ENCODE data around the gene FSCN2. TPM values are rescaled to one million over a fixed set of nuclear protein-coding genes. Genes with fewer than 3 reads are reported as not detected.
A peak's percentile ranks its signal among the peaks of the same experiment; 100 is the strongest.

Gene FSCN2
- total and polyA plus RNA-seq, 2 experiments from 2014 or later, result 0.13 to 1.6 TPM

DNA sequence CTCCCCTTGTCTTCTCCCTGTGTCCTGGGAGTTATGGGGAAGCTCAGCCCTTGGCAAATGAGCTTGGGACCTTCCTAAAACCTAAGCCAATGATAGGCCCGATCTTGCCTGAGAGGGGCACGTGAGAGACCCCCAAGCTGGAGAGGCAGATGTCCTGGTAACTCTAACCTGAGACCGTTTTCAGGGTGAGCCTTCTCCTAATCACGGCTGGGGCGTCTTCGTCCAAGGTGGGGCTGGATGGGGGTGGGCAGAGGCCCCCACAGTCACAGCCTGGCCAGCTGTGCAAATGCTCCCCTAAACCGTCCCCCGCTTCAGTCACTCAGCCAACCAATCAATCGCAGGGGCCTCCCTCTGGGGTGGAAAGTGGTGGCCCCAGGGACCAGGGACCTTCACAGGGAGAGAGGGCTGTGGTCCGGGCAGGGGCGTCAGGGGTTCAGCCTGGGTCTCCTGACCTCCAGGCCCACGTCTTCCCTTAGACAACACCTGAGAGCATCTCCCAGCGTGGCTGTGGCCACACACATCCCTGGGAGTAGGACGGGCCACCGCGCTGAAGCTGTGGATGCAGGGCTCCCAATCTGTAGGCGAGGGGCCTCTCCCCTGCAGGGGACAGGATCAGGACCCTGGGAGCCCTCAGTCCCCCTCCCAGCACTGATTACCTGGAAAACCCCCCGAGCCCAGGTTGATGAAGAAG, 46.2 kb upstream of the FSCN2 start:
- H3K27me3 ChIP-seq (ENCODE audit: insufficient read depth), result peaks cover 56% of the 10 kb centered on the region
- Mint-ChIP-seq H3K4me1 (peaks cover 2% of the 10 kb centered on the region; the same call in 1 of the 3 replicates), H3K27ac (no peak overlapping the region)

More for the DNA sequence above, 46.2 kb upstream of the FSCN2 start:
- Histone ChIP-seq H4K20me1 (replicated peaks; ENCODE audit: insufficient read depth) (no peaks in the 10 kb centered on the region), H3K4me3 (peak overlapping the region; percentile 53), H3K79me2 (replicated peaks; ENCODE audit: insufficient read depth) (no peaks in the 10 kb centered on the region), H2AFZ (peak overlapping the region; percentile 83; the same call in 1 of the 2 replicates), H3K27ac (ENCODE audit: low read depth) (no peak overlapping the region), H3K9me2 (ENCODE audit: insufficient read depth) (no peaks in the 10 kb centered on the region), H3F3A (replicated peaks; ENCODE audit: low read depth) (no peaks in the 10 kb centered on the region), H3K36me3 (ENCODE audit: insufficient read depth) (no peaks in the 10 kb centered on the region), H3K4me2 (peak overlapping the region; percentile 78), H3K4me1 (ENCODE audit: insufficient read depth) (no peaks in the 10 kb centered on the region; the same call in 1 of the 2 replicates)
- Mint-ChIP-seq H3K36me3 (ENCODE audit: low read depth) (no peaks in the 10 kb centered on the region; the same call in 2 of the 3 replicates), H3K27me3 (ENCODE audit: insufficient read depth, low read depth, poor library complexity) (peaks cover 48% of the 10 kb centered on the region), H3K4me3 (peak overlapping the region; percentile 66), H3K9me3 (peaks cover 3% of the 10 kb centered on the region; the same call in 1 of the 3 replicates)
- TF ChIP-seq POLR2AphosphoS5 (IDR thresholded peaks at IDR 0.05; ENCODE audit: low read depth) (no peak), ZNF114 (CRISPR knock-in tag; IDR thresholded peaks at IDR 0.05) (no peak), EZH2 (IDR thresholded peaks at IDR 0.05; ENCODE audit: low read depth, unreplicated experiment) (no peak), ZNF331 (CRISPR knock-in tag; IDR thresholded peaks at IDR 0.05; ENCODE audit: low read depth) (no peak), CREB1 (CRISPR knock-in tag; IDR thresholded peaks at IDR 0.05; ENCODE audit: low read depth) (no peak), JUNB (IDR thresholded peaks at IDR 0.05; ENCODE audit: unreplicated experiment) (no peak), EZH2phosphoT487 (IDR thresholded peaks at IDR 0.05; ENCODE audit: unreplicated experiment) (no peak), NANOG (IDR thresholded peaks at IDR 0.05; ENCODE audit: borderline replicate concordance) (no peak)
- TF ChIP-seq, protein P1, sequence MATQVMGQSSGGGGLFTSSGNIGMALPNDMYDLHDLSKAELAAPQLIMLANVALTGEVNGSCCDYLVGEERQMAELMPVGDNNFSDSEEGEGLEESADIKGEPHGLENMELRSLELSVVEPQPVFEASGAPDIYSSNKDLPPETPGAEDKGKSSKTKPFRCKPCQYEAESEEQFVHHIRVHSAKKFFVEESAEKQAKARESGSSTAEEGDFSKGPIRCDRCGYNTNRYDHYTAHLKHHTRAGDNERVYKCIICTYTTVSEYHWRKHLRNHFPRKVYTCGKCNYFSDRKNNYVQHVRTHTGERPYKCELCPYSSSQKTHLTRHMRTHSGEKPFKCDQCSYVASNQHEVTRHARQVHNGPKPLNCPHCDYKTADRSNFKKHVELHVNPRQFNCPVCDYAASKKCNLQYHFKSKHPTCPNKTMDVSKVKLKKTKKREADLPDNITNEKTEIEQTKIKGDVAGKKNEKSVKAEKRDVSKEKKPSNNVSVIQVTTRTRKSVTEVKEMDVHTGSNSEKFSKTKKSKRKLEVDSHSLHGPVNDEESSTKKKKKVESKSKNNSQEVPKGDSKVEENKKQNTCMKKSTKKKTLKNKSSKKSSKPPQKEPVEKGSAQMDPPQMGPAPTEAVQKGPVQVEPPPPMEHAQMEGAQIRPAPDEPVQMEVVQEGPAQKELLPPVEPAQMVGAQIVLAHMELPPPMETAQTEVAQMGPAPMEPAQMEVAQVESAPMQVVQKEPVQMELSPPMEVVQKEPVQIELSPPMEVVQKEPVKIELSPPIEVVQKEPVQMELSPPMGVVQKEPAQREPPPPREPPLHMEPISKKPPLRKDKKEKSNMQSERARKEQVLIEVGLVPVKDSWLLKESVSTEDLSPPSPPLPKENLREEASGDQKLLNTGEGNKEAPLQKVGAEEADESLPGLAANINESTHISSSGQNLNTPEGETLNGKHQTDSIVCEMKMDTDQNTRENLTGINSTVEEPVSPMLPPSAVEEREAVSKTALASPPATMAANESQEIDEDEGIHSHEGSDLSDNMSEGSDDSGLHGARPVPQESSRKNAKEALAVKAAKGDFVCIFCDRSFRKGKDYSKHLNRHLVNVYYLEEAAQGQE (IDR thresholded peaks at IDR 0.05; ENCODE audit: unreplicated experiment), result no peak
- TF ChIP-seq, protein P2, sequence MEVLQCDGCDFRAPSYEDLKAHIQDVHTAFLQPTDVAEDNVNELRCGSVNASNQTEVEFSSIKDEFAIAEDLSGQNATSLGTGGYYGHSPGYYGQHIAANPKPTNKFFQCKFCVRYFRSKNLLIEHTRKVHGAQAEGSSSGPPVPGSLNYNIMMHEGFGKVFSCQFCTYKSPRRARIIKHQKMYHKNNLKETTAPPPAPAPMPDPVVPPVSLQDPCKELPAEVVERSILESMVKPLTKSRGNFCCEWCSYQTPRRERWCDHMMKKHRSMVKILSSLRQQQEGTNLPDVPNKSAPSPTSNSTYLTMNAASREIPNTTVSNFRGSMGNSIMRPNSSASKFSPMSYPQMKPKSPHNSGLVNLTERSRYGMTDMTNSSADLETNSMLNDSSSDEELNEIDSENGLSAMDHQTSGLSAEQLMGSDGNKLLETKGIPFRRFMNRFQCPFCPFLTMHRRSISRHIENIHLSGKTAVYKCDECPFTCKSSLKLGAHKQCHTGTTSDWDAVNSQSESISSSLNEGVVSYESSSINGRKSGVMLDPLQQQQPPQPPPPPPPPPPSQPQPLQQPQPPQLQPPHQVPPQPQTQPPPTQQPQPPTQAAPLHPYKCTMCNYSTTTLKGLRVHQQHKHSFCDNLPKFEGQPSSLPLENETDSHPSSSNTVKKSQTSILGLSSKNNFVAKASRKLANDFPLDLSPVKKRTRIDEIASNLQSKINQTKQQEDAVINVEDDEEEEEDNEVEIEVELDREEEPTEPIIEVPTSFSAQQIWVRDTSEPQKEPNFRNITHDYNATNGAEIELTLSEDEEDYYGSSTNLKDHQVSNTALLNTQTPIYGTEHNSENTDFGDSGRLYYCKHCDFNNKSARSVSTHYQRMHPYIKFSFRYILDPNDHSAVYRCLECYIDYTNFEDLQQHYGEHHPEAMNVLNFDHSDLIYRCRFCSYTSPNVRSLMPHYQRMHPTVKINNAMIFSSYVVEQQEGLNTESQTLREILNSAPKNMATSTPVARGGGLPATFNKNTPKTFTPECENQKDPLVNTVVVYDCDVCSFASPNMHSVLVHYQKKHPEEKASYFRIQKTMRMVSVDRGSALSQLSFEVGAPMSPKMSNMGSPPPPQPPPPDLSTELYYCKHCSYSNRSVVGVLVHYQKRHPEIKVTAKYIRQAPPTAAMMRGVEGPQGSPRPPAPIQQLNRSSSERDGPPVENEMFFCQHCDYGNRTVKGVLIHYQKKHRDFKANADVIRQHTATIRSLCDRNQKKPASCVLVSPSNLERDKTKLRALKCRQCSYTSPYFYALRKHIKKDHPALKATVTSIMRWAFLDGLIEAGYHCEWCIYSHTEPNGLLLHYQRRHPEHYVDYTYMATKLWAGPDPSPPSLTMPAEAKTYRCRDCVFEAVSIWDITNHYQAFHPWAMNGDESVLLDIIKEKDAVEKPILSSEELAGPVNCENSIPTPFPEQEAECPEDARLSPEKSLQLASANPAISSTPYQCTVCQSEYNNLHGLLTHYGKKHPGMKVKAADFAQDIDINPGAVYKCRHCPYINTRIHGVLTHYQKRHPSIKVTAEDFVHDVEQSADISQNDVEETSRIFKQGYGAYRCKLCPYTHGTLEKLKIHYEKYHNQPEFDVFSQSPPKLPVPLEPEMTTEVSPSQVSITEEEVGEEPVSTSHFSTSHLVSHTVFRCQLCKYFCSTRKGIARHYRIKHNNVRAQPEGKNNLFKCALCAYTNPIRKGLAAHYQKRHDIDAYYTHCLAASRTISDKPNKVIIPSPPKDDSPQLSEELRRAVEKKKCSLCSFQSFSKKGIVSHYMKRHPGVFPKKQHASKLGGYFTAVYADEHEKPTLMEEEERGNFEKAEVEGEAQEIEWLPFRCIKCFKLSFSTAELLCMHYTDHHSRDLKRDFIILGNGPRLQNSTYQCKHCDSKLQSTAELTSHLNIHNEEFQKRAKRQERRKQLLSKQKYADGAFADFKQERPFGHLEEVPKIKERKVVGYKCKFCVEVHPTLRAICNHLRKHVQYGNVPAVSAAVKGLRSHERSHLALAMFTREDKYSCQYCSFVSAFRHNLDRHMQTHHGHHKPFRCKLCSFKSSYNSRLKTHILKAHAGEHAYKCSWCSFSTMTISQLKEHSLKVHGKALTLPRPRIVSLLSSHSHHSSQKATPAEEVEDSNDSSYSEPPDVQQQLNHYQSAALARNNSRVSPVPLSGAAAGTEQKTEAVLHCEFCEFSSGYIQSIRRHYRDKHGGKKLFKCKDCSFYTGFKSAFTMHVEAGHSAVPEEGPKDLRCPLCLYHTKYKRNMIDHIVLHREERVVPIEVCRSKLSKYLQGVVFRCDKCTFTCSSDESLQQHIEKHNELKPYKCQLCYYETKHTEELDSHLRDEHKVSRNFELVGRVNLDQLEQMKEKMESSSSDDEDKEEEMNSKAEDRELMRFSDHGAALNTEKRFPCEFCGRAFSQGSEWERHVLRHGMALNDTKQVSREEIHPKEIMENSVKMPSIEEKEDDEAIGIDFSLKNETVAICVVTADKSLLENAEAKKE (CRISPR knock-in tag; IDR thresholded peaks at IDR 0.05), result no peak
- no peak for ATAC-seq
- DNase-seq (ENCODE audit: low spot score), result no peak
